Right lobe of liver (tissue), 4 donors: ENCODE data around the gene EIF4G3.

Source experiments
- CTCF ChIP-seq, 4 donors: fragments of 200-600 bp in 3 of 4; fragments of 450-650 bp in 1 of 4; IDR thresholded peaks; one replicate each; pipeline versions ENCODE4 v1.5.1 to v1.8.0; 2016 to 2022; ENCODE audit warnings: antibody characterized with exemption in 4 of 4, mild to moderate bottlenecking in 2 of 4
- POLR2A ChIP-seq: fragments of 450-650 bp; IDR thresholded peaks from one replicate; pipeline ENCODE4 v1.6.1; 2017; ENCODE audit warnings: antibody characterized with exemption, mild to moderate bottlenecking
- donor health status: DM: no; HTN: no; CAD: no.
- donor health status: DM: no; HTN: no; CAD: no.
- donor health status: DM: no; HTN: yes; CAD: no.

- TF ChIP-seq POLR2A (no peak), CTCF (IDR thresholded peaks at IDR 0.05) (no peak)
These were observed 107.1 kb downstream of the EIF4G3 start for GRCh38 chr1:21069549-21069948.
